Keratinocyte (primary cell): ENCODE data around the gene DKC1.

Experiments used
- CTCF ChIP-seq, 3 experiments: IDR thresholded peaks in 1 of 3; conservative IDR thresholded peaks in 1 of 3; optimal IDR thresholded peaks in 1 of 3; 2 replicates in 2 of 3; 3 replicates in 1 of 3; pipeline versions ENCODE3 to v1.5.1; 2011; ENCODE audit warnings: low read length in 3 of 3, mild to moderate bottlenecking in 3 of 3, moderate library complexity in 2 of 3, control low read depth in 1 of 3, inconsistent platforms in 1 of 3; ENCODE audit not compliant: insufficient read depth in 2 of 3; ENCODE audit errors: extremely low read depth in 1 of 3
- EZH2 ChIP-seq: IDR thresholded peaks from one replicate; pipeline ENCODE4 v1.6.1; 2012; ENCODE audit warnings: inconsistent platforms, mild to moderate bottlenecking, low read length, moderate library complexity

GRCh38 chrX:154802947-154803346 lies 40.3 kb downstream of the DKC1 start:
- TF ChIP-seq CTCF (optimal IDR thresholded peaks at IDR 0.05 in 1 of 3, IDR thresholded peaks at IDR 0.05 in 1 of 3, conservative IDR thresholded peaks at IDR 0.05 in 1 of 3; ENCODE audit: extremely low read depth in 1 of 3, insufficient read depth in 2 of 3, low read length in 3 of 3) (no peak), EZH2 (no peak)
